Adrenal gland (tissue), 5 donors: ENCODE measurements around the gene PGC.

ENCODE experiments used
- POLR2A ChIP-seq, 2 donors: fragments of 450-650 bp; IDR thresholded peaks; one replicate each; pipeline ENCODE4 v1.6.1; 2017; ENCODE audit warnings: antibody characterized with exemption in 2 of 2, mild to moderate bottlenecking in 2 of 2, moderate library complexity in 1 of 2
- TF ChIP-seq, protein P1 (sequence below), 6 experiments: fragments of 450-650 bp in 4 of 6; fragments of 200-600 bp in 2 of 6; sonication (generic) in 1 of 6; IDR thresholded peaks; 1 replicate in 5 of 6; 2 replicates in 1 of 6; pipeline versions ENCODE4 v1.5.1 to v1.8.0; 2016 to 2021; ENCODE audit warnings: antibody characterized with exemption in 6 of 6, mild to moderate bottlenecking in 2 of 6, moderate library complexity in 1 of 6
- donor health status: DM: no; HTN: no; CAD: no.

DNA sequence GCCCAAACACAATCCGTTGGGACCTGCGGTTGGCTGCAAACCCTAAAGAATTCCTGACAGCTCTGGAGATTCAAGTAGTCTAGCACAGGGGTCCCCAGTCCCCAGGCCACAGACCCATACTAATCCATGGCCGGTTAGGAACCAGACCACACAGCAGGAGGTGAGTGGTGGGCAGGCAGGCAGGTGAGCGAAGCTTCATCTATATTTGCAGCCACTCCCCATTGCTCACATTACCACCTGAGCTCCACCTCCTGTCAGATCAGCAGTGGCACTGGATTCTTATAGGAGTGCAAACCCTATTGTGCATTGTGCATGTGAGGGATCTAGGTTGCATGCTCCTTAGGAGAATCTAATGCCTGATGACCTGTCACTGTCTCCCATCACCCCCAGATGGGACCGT lies 28.4 kb downstream of the PGC start:
- TF ChIP-seq, protein P1, sequence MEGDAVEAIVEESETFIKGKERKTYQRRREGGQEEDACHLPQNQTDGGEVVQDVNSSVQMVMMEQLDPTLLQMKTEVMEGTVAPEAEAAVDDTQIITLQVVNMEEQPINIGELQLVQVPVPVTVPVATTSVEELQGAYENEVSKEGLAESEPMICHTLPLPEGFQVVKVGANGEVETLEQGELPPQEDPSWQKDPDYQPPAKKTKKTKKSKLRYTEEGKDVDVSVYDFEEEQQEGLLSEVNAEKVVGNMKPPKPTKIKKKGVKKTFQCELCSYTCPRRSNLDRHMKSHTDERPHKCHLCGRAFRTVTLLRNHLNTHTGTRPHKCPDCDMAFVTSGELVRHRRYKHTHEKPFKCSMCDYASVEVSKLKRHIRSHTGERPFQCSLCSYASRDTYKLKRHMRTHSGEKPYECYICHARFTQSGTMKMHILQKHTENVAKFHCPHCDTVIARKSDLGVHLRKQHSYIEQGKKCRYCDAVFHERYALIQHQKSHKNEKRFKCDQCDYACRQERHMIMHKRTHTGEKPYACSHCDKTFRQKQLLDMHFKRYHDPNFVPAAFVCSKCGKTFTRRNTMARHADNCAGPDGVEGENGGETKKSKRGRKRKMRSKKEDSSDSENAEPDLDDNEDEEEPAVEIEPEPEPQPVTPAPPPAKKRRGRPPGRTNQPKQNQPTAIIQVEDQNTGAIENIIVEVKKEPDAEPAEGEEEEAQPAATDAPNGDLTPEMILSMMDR (IDR thresholded peaks at IDR 0.05): no peak
- no peak for TF ChIP-seq POLR2A (IDR thresholded peaks at IDR 0.05)
